Neural cell (in vitro differentiated cells): ENCODE measurements around the gene ACTRT2. TPM values are rescaled to one million over a fixed set of nuclear protein-coding genes. Genes with fewer than 3 reads are reported as not detected.

Experiments
- H2AFZ ChIP-seq: fragments of 200-600, 300-800 bp; sonication (generic), shearing (Covaris generic); 2 replicates; pipeline ENCODE4 v1.6.0; 2014; ENCODE audit warnings: low read depth, mild to moderate bottlenecking, antibody characterized with exemption, low read length, moderate library complexity
- H3F3A ChIP-seq: fragments of 200-600 bp; shearing (Covaris generic); 2 replicates; pipeline ENCODE4 v1.6.1; 2016; ENCODE audit warnings: mild to moderate bottlenecking, moderate library complexity, mixed read lengths, antibody characterized with exemption, low read length; ENCODE audit not compliant: insufficient read depth, poor library complexity, severe bottlenecking
- H3K27ac ChIP-seq: fragments of 200-600, 300-800 bp; sonication (generic), shearing (Covaris generic); 2 replicates; pipeline ENCODE4 v1.5.1; 2014; ENCODE audit warnings: mild to moderate bottlenecking, low read length, moderate library complexity
- H3K27me3 ChIP-seq: fragments of 300-800, 200-600 bp; sonication (generic), shearing (Covaris generic); 2 replicates; pipeline ENCODE4 v1.6.0; 2014; ENCODE audit warnings: mild to moderate bottlenecking, low read depth, low read length, moderate library complexity; ENCODE audit not compliant: insufficient read depth
- H3K36me3 ChIP-seq: fragments of 300-800, 200-600 bp; sonication (generic), shearing (Covaris generic); 2 replicates; pipeline ENCODE4 v1.5.1; 2014; ENCODE audit warnings: mild to moderate bottlenecking, antibody characterized with exemption, low read length, moderate library complexity; ENCODE audit not compliant: insufficient read depth
- H3K4me2 ChIP-seq: fragments of 300-800, 200-600 bp; sonication (generic), shearing (Covaris generic); 2 replicates; pipeline ENCODE4 v1.6.0; 2014; ENCODE audit warnings: mild to moderate bottlenecking, low read length
- H3K4me3 ChIP-seq: fragments of 300-800, 200-600 bp; sonication (generic), shearing (Covaris generic); 2 replicates; pipeline ENCODE4 v1.5.1; 2014; ENCODE audit warnings: mild to moderate bottlenecking, low read length, moderate library complexity
- H3K79me2 ChIP-seq: fragments of 200-600 bp; shearing (Covaris generic); replicated peaks from 2 replicates; pipeline ENCODE4 v1.6.0; 2014; ENCODE audit warnings: mild to moderate bottlenecking, low read length, moderate library complexity; ENCODE audit not compliant: insufficient read depth
- H3K9ac ChIP-seq: fragments of 300-800, 200-600 bp; sonication (generic), shearing (Covaris generic); 2 replicates; pipeline ENCODE4 v1.6.1; 2016; ENCODE audit warnings: mild to moderate bottlenecking, low read length, mixed read lengths
- H3K9me2 ChIP-seq: fragments of 200-600 bp; shearing (Covaris generic); 2 replicates; pipeline ENCODE4 v1.6.1; 2016; ENCODE audit warnings: mild to moderate bottlenecking, low read length, mixed read lengths; ENCODE audit not compliant: insufficient read depth
- H3K9me3 ChIP-seq: fragments of 200-600, 300-800 bp; sonication (generic), shearing (Covaris generic); 2 replicates; pipeline ENCODE4 v1.6.1; 2016; ENCODE audit warnings: mild to moderate bottlenecking, mixed run types, low read length, moderate library complexity, mixed read lengths
- H4K20me1 ChIP-seq: fragments of 200-600 bp; shearing (Covaris generic); 2 replicates; pipeline ENCODE4 v1.6.1; 2016; ENCODE audit warnings: mild to moderate bottlenecking, mixed run types; ENCODE audit not compliant: insufficient read depth
- EP300 ChIP-seq: fragments of 450-650 bp; conservative IDR thresholded peaks from 2 replicates; pipeline ENCODE4 v1.6.1; 2014; ENCODE audit warnings: antibody characterized with exemption, mild to moderate bottlenecking, moderate library complexity; ENCODE audit not compliant: poor library complexity, severe bottlenecking
- EZH2 ChIP-seq: fragments of 200-600, 300-800 bp; shearing (Covaris generic), sonication (generic); IDR thresholded peaks from 2 replicates; pipeline ENCODE4 v1.6.1; 2014; ENCODE audit warnings: antibody characterized with exemption, low read length, borderline replicate concordance, mild to moderate bottlenecking; ENCODE audit not compliant: insufficient read depth, poor library complexity, severe bottlenecking
- MXI1 ChIP-seq: fragments of 450-650 bp; conservative IDR thresholded peaks from 2 replicates; pipeline ENCODE4 v1.6.1; 2014; ENCODE audit warnings: antibody characterized with exemption, mild to moderate bottlenecking; ENCODE audit not compliant: poor library complexity, severe bottlenecking
- POLR2AphosphoS5 ChIP-seq: IDR thresholded peaks from 2 replicates; pipeline ENCODE4 v1.6.1; 2012
- RAD21 ChIP-seq: fragments of 450-650 bp; conservative IDR thresholded peaks from 2 replicates; pipeline ENCODE4 v1.6.1; 2014; ENCODE audit warnings: antibody characterized with exemption, mild to moderate bottlenecking, moderate library complexity
- SMC3 ChIP-seq: fragments of 450-650 bp; conservative IDR thresholded peaks from 2 replicates; pipeline ENCODE4 v1.6.1; 2014; ENCODE audit warnings: antibody characterized with exemption, mild to moderate bottlenecking, moderate library complexity; ENCODE audit not compliant: poor library complexity
- TAF1 ChIP-seq: IDR thresholded peaks from 2 replicates; pipeline ENCODE4 v1.6.1; 2012; ENCODE audit warnings: low read depth
- polyA plus RNA-seq: library from polyadenylated mRNA; depleted of rRNA; stranded (reverse); fragments of >200 nt; gene quantifications from 2 replicates; pipeline ENCODE4 v1.2.3, GENCODE V29; 2014
- TF ChIP-seq, protein P1 (sequence below): IDR thresholded peaks from 2 replicates; pipeline ENCODE4 v1.6.1; 2012; ENCODE audit warnings: borderline replicate concordance
- TF ChIP-seq, protein P2 (sequence below): fragments of 450-650 bp; IDR thresholded peaks from 2 replicates; pipeline ENCODE4 v1.5.1; 2014; ENCODE audit warnings: antibody characterized with exemption, mild to moderate bottlenecking, moderate library complexity; ENCODE audit not compliant: poor library complexity, severe bottlenecking

Gene ACTRT2
- polyA plus RNA-seq, 1 donor from 2014 or later = not detected

DNA sequence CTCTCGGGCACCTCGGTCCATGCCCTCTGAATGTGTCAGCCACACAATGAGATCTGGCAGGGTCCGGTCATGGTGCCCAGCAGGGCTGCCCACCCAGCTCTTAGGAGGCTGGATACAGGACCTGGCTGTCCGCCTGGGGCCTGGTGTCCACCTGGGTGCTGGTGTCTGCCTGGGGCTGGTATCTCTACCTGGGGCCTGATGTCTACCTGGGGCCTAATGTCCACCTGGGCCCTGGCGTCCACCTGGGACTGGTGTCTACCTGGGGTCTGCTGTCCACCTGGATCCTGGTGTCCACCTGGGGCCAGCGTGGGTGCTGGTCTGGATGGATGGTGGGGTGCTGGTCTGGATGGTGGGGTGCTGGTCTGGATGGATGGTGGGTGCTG lies 45.1 kb upstream of the ACTRT2 start:
- no peaks in the 10 kb centered on the region for H4K20me1 ChIP-seq
- no peaks in the 10 kb centered on the region for H3K79me2 ChIP-seq
- no peaks in the 10 kb centered on the region for H3K9me2 ChIP-seq
- H3K4me3 ChIP-seq = no peak overlapping the region
- no peaks in the 10 kb centered on the region for H3K27me3 ChIP-seq
- H3F3A ChIP-seq = no peaks in the 10 kb centered on the region
- H3K4me2 ChIP-seq = no peak overlapping the region
- peaks cover 4% of the 10 kb centered on the region for H3K9me3 ChIP-seq
- no peak overlapping the region for H3K27ac ChIP-seq
- H3K36me3 ChIP-seq = no peaks in the 10 kb centered on the region
- no peak overlapping the region for H2AFZ ChIP-seq
- TF ChIP-seq RAD21 (no peak), MXI1 (no peak), TAF1 (no peak), POLR2AphosphoS5 (no peak), EZH2 (no peak), EP300 (no peak)
- TF ChIP-seq, protein P1, sequence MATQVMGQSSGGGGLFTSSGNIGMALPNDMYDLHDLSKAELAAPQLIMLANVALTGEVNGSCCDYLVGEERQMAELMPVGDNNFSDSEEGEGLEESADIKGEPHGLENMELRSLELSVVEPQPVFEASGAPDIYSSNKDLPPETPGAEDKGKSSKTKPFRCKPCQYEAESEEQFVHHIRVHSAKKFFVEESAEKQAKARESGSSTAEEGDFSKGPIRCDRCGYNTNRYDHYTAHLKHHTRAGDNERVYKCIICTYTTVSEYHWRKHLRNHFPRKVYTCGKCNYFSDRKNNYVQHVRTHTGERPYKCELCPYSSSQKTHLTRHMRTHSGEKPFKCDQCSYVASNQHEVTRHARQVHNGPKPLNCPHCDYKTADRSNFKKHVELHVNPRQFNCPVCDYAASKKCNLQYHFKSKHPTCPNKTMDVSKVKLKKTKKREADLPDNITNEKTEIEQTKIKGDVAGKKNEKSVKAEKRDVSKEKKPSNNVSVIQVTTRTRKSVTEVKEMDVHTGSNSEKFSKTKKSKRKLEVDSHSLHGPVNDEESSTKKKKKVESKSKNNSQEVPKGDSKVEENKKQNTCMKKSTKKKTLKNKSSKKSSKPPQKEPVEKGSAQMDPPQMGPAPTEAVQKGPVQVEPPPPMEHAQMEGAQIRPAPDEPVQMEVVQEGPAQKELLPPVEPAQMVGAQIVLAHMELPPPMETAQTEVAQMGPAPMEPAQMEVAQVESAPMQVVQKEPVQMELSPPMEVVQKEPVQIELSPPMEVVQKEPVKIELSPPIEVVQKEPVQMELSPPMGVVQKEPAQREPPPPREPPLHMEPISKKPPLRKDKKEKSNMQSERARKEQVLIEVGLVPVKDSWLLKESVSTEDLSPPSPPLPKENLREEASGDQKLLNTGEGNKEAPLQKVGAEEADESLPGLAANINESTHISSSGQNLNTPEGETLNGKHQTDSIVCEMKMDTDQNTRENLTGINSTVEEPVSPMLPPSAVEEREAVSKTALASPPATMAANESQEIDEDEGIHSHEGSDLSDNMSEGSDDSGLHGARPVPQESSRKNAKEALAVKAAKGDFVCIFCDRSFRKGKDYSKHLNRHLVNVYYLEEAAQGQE = no peak
- TF ChIP-seq, protein P2, sequence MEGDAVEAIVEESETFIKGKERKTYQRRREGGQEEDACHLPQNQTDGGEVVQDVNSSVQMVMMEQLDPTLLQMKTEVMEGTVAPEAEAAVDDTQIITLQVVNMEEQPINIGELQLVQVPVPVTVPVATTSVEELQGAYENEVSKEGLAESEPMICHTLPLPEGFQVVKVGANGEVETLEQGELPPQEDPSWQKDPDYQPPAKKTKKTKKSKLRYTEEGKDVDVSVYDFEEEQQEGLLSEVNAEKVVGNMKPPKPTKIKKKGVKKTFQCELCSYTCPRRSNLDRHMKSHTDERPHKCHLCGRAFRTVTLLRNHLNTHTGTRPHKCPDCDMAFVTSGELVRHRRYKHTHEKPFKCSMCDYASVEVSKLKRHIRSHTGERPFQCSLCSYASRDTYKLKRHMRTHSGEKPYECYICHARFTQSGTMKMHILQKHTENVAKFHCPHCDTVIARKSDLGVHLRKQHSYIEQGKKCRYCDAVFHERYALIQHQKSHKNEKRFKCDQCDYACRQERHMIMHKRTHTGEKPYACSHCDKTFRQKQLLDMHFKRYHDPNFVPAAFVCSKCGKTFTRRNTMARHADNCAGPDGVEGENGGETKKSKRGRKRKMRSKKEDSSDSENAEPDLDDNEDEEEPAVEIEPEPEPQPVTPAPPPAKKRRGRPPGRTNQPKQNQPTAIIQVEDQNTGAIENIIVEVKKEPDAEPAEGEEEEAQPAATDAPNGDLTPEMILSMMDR = no peak
- no peak overlapping the region for H3K9ac ChIP-seq

DNA sequence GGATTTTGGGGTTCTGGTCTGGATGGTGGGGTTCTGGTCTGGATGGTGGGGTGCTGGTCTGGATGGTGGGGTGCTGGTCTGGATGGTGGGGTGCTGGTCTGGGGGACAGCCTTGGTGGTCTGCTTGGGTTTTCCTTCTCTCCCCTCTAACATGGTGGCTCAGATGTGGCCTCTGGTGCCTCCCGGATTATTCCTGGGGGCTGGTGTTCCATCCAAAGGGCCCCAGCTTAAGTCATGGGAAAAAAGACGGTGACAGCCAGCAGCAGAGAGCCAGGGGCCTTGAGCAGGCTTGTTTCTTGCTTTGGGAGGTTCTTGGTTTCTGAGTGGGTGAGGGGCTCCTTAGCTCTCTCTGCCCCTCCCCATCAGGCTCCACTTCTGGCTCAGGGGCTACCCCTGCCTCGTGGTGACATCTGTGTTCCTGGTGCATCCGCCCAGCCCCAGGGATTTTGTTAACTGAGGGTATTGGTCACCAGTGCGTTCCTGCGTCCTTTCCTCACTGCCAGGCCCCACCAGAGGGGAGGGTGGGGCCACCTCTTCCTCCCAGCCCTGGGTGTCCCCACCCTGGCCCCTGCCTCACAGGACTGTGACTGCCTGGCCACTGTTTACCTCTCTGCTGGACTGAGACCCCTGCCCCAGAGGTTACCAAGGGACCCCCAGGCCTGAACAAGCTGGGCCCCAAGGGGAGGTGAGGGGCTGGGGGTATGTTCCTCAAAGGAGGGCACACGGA lies 43.2 kb upstream of the ACTRT2 start:
- H3K4me3 ChIP-seq = no peak overlapping the region
- no peaks in the 10 kb centered on the region for H3K36me3 ChIP-seq
- no peaks in the 10 kb centered on the region for H3K9me2 ChIP-seq
- no peaks in the 10 kb centered on the region for H3F3A ChIP-seq
- no peaks in the 10 kb centered on the region for H4K20me1 ChIP-seq
- no peaks in the 10 kb centered on the region for H3K27me3 ChIP-seq
- H2AFZ ChIP-seq = no peak overlapping the region
- TF ChIP-seq POLR2AphosphoS5 = no peak
- no peak for TF ChIP-seq SMC3
- H3K4me2 ChIP-seq = no peak overlapping the region
- no peaks in the 10 kb centered on the region for H3K9me3 ChIP-seq
- H3K27ac ChIP-seq = no peak overlapping the region
- H3K9ac ChIP-seq = no peak overlapping the region
- H3K79me2 ChIP-seq = no peaks in the 10 kb centered on the region
